Hepatocyte (in vitro differentiated cells): Measurements from ENCODE around the gene ITPR3. TPM values are rescaled to one million over a fixed set of nuclear protein-coding genes. Genes with fewer than 3 reads are reported as not detected.

ENCODE experiments used
- DNase-seq: peaks from one replicate; pipeline ENCODE4 v3.0.0-alpha.2; 2016; ENCODE audit warnings: low spot score
- H2AFZ ChIP-seq: fragments of 200-600 bp; sonication (generic); 2 replicates; pipeline ENCODE4 v1.6.0; 2016; ENCODE audit warnings: antibody characterized with exemption, mild to moderate bottlenecking
- H3K27ac ChIP-seq: fragments of 200-600 bp; sonication (generic); 2 replicates; pipeline ENCODE4 v1.5.1; 2016; ENCODE audit warnings: mild to moderate bottlenecking
- H3K27me3 ChIP-seq: fragments of 200-600 bp; sonication (generic); 2 replicates; pipeline ENCODE4 v1.6.1; 2016
- H3K36me3 ChIP-seq: fragments of 200-600 bp; sonication (generic); replicated peaks from 2 replicates; pipeline ENCODE4 v1.5.1; 2016; ENCODE audit warnings: low read depth; ENCODE audit not compliant: insufficient read depth
- H3K4me1 ChIP-seq: fragments of 200-600 bp; sonication (generic); 2 replicates; pipeline ENCODE4 v1.5.1; 2016; ENCODE audit warnings: mild to moderate bottlenecking, moderate library complexity; ENCODE audit not compliant: insufficient read depth
- H3K4me2 ChIP-seq: fragments of 200-600 bp; sonication (generic); 2 replicates; pipeline ENCODE4 v1.6.0; 2016
- H3K4me3 ChIP-seq: fragments of 200-600 bp; sonication (generic); 2 replicates; pipeline ENCODE4 v1.5.1; 2016; ENCODE audit warnings: mild to moderate bottlenecking
- H3K79me2 ChIP-seq: fragments of 200-600 bp; sonication (generic); 2 replicates; pipeline ENCODE4 v1.6.0; 2017; ENCODE audit warnings: mild to moderate bottlenecking
- H3K9me2 ChIP-seq: fragments of 200-600 bp; sonication (generic); replicated peaks from 2 replicates; pipeline ENCODE4 v1.6.0; 2017; ENCODE audit warnings: mild to moderate bottlenecking; ENCODE audit not compliant: insufficient read depth
- H3K9me3 ChIP-seq: fragments of 200-600 bp; sonication (generic); 2 replicates; pipeline ENCODE4 v1.5.1; 2016; ENCODE audit warnings: low read depth, mild to moderate bottlenecking
- H4K20me1 ChIP-seq: fragments of 200-600 bp; sonication (generic); 2 replicates; pipeline ENCODE4 v1.6.0; 2016; ENCODE audit warnings: mild to moderate bottlenecking; ENCODE audit not compliant: insufficient read depth, poor library complexity, severe bottlenecking
- EZH2 ChIP-seq: fragments of 200-600 bp; sonication (generic); IDR thresholded peaks from 2 replicates; pipeline ENCODE4 v1.6.1; 2016; ENCODE audit warnings: antibody characterized with exemption, mild to moderate bottlenecking, borderline replicate concordance
- EZH2phosphoT487 ChIP-seq: fragments of 200-600 bp; sonication (generic); IDR thresholded peaks from one replicate; pipeline ENCODE4 v1.6.1; 2018; ENCODE audit warnings: antibody characterized with exemption, mild to moderate bottlenecking, low read depth, moderate library complexity; ENCODE audit not compliant: unreplicated experiment, severe bottlenecking
- WGBS: methylation state at CpG from one replicate; pipeline ENCODE4 v1.1.6; 2016; ENCODE audit warnings: low lambda C conversion rate; ENCODE audit errors: missing lambda C conversion rate; 5-methylcytosine and 5-hydroxymethylcytosine counted together
- polyA plus RNA-seq: library from polyadenylated mRNA; unstranded; fragments of >200 nt; fragmentation: Nextera tagmentation; extraction: Ambion mirVana; gene quantifications from 2 replicates; pipeline ENCODE4 v1.2.1, GENCODE V29; 2016
- total RNA-seq: library from RNA; depleted of rRNA; stranded (reverse); fragments of >200 nt; gene quantifications from 2 replicates; pipeline ENCODE4 v1.2.3, GENCODE V29; 2014
- TF ChIP-seq, protein P1 (sequence below): fragments of 200-600 bp; sonication (generic); IDR thresholded peaks from 2 replicates; pipeline ENCODE4 v1.5.1; 2016; ENCODE audit warnings: antibody characterized with exemption, mild to moderate bottlenecking; ENCODE audit not compliant: poor library complexity

Gene ITPR3
- total and polyA plus RNA-seq, 2 experiments from 2014 or later = 16.5 to 39.6 TPM

DNA sequence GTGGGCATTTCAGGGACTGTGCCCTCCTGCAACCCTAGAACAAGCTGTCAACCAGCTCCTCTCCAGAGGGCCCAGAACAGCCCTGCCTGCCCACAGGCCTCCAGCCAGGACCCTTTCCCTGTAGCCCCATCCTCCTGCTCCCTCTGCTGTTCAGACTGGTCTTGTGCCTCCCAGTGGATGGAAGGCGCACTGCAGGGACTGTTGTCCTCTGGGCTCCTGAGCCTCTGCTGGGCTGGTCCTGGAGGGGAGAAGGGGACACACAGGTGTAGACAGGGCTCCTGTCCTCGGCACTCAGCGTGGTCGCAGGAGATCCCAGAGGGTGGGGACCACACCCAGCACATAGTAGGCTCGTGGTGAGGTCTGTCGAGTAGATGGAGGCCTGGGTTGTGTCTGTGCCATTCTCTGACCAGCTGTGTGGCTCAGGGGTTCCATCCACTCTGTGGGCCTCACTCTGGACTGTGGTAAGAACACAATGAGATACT, 11.5 kb downstream of the ITPR3 start:
- Histone ChIP-seq H3K27ac (peak overlapping the region; percentile 91), H3K4me2 (peak overlapping the region; percentile 88), H2AFZ (no peak overlapping the region), H3K4me1 (peaks cover 50% of the 10 kb centered on the region), H3K79me2 (peaks cover 31% of the 10 kb centered on the region), H3K27me3 (peaks cover 7% of the 10 kb centered on the region), H3K9me2 (no peaks in the 10 kb centered on the region), H3K36me3 (no peaks in the 10 kb centered on the region), H4K20me1 (peaks cover 2% of the 10 kb centered on the region), H3K9me3 (no peaks in the 10 kb centered on the region), H3K4me3 (no peak overlapping the region)
- peak; percentile 64 for DNase-seq
- TF ChIP-seq EZH2 = no peak
- TF ChIP-seq, protein P1, sequence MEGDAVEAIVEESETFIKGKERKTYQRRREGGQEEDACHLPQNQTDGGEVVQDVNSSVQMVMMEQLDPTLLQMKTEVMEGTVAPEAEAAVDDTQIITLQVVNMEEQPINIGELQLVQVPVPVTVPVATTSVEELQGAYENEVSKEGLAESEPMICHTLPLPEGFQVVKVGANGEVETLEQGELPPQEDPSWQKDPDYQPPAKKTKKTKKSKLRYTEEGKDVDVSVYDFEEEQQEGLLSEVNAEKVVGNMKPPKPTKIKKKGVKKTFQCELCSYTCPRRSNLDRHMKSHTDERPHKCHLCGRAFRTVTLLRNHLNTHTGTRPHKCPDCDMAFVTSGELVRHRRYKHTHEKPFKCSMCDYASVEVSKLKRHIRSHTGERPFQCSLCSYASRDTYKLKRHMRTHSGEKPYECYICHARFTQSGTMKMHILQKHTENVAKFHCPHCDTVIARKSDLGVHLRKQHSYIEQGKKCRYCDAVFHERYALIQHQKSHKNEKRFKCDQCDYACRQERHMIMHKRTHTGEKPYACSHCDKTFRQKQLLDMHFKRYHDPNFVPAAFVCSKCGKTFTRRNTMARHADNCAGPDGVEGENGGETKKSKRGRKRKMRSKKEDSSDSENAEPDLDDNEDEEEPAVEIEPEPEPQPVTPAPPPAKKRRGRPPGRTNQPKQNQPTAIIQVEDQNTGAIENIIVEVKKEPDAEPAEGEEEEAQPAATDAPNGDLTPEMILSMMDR = peak; percentile 50
- WGBS = 32% methylated on average over 6 of the region's 6 CpGs

DNA sequence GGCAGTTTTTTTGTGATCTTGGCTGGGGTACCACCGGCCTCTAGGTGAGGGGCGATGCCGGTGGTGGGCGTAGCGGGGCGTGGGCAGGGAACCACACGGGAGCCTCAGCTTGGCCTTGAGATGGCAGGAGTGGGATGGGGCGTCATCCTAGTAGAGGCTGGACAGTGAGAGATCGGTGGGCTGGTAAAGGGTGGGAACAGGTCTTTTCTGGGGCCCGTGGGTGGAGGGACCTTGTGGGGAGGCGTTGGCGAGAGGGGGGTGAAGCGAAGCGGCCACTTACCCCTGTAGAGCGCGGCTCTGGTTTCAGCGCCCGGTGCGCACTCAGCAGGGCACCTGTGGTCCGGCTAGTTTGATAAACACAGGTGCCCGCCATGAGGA, 12.0 kb downstream of the ITPR3 start:
- Histone ChIP-seq H3K9me2 (no peaks in the 10 kb centered on the region), H3K27ac (peak overlapping the region; percentile 91), H4K20me1 (peaks cover 2% of the 10 kb centered on the region), H3K27me3 (peaks cover 7% of the 10 kb centered on the region), H3K4me1 (peaks cover 49% of the 10 kb centered on the region), H3K9me3 (no peaks in the 10 kb centered on the region), H3K4me3 (no peak overlapping the region), H3K4me2 (peak overlapping the region; percentile 88), H3K79me2 (peaks cover 33% of the 10 kb centered on the region), H3K36me3 (no peaks in the 10 kb centered on the region), H2AFZ (peak overlapping the region; percentile 45)
- TF ChIP-seq EZH2 (no peak), EZH2phosphoT487 (no peak)
- TF ChIP-seq, protein P1 = no peak
- WGBS = 21% methylated on average over 18 of the region's 21 CpGs
- DNase-seq = no peak

DNA sequence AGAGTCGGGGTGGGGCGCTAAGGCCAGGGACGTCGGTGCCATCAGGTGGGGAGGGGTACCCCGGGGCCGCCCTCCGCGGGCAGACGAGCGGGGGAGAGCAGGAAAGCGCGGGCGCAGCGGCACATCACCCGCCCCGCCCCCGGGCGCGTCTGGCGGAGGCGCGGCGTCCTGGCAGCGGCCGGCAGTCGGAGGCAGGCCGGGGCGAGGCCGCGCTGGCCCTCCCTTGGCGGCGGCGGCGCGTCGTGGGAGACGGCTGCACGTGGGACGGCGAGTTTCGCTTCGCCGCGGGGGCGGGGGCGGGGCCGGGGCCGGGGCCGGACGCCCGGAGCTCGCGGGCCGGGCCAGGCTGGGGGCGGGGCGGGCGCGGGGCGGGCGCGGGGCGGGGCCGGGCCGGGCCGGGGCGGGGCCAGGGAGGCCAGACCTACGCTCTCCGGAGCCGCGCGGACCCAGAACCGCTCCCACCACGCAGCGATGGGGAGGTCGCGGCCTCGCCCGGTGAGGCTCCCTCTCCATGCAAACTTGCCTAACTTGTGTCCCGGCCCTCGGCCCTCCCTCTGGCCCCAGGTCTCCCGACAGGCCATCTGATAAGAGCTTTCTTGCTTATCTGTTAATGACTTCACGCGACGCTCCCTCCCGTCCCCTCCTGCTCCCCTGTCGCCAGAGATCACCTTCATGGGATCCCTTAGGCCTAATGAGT, 12.5 kb downstream of the ITPR3 start:
- DNase-seq = peak; percentile 87
- Histone ChIP-seq H3K4me3 (peak overlapping the region; percentile 63), H3K9me3 (no peaks in the 10 kb centered on the region), H3K27me3 (peaks cover 7% of the 10 kb centered on the region), H3K9me2 (no peaks in the 10 kb centered on the region), H3K27ac (peak overlapping the region; percentile 91), H2AFZ (peak overlapping the region; percentile 45), H3K4me1 (peaks cover 44% of the 10 kb centered on the region), H3K36me3 (no peaks in the 10 kb centered on the region), H3K79me2 (peaks cover 29% of the 10 kb centered on the region), H4K20me1 (peaks cover 2% of the 10 kb centered on the region), H3K4me2 (peak overlapping the region; percentile 94)
- TF ChIP-seq, protein P1 = no peak
- TF ChIP-seq EZH2 = no peak
- no peak for TF ChIP-seq EZH2phosphoT487
- WGBS = 0% methylated on average over 26 of the region's 86 CpGs
